Measurements from ENCODE around the gene RTEL1. TPM values are rescaled to one million over a fixed set of nuclear protein-coding genes. Genes with fewer than 3 reads are reported as not detected.

RTEL1 gene
- total RNA-seq, 1 donor from 2014 or later, result 20.2 TPM

- Mint-ChIP-seq H3K9me3 (ENCODE audit: unreplicated experiment) (no peaks in the 10 kb centered on the region), H3K36me3 (ENCODE audit: low read depth, unreplicated experiment) (no peaks in the 10 kb centered on the region), H3K4me1 (ENCODE audit: unreplicated experiment) (peaks cover 3% of the 10 kb centered on the region), H3K4me3 (ENCODE audit: unreplicated experiment) (no peak overlapping the region), H3K27ac (ENCODE audit: unreplicated experiment) (no peak overlapping the region), H3K27me3 (ENCODE audit: unreplicated experiment) (peaks cover 5% of the 10 kb centered on the region)
- no peak for TF ChIP-seq CTCF (IDR thresholded peaks at IDR 0.05; ENCODE audit: unreplicated experiment)
- DNase-seq (ENCODE audit: low spot score), result no peak
Observed at GRCh38 chr20:63687419-63688178, 29.5 kb downstream of the RTEL1 start.

GRCh38 chr20:63688228-63689045 lies 30.3 kb downstream of the RTEL1 start:
- no peak for TF ChIP-seq CTCF (IDR thresholded peaks at IDR 0.05; ENCODE audit: unreplicated experiment)
- no peak overlapping the region for H3K27ac Mint-ChIP-seq (ENCODE audit: unreplicated experiment)
- no peak overlapping the region for H3K4me3 Mint-ChIP-seq (ENCODE audit: unreplicated experiment)
- peaks cover 7% of the 10 kb centered on the region for H3K27me3 Mint-ChIP-seq (ENCODE audit: unreplicated experiment)
- H3K9me3 Mint-ChIP-seq (ENCODE audit: unreplicated experiment), result no peaks in the 10 kb centered on the region
- H3K4me1 Mint-ChIP-seq (ENCODE audit: unreplicated experiment), result peaks cover 3% of the 10 kb centered on the region
- no peaks in the 10 kb centered on the region for H3K36me3 Mint-ChIP-seq (ENCODE audit: low read depth, unreplicated experiment)
- DNase-seq (ENCODE audit: low spot score), result no peak

- H3K27me3 Mint-ChIP-seq (ENCODE audit: unreplicated experiment), result peaks cover 7% of the 10 kb centered on the region
- H3K27ac Mint-ChIP-seq (ENCODE audit: unreplicated experiment), result no peak overlapping the region
- no peaks in the 10 kb centered on the region for H3K9me3 Mint-ChIP-seq (ENCODE audit: unreplicated experiment)
- H3K36me3 Mint-ChIP-seq (ENCODE audit: low read depth, unreplicated experiment), result peaks cover 4% of the 10 kb centered on the region
- no peak for TF ChIP-seq CTCF (IDR thresholded peaks at IDR 0.05; ENCODE audit: unreplicated experiment)
- H3K4me1 Mint-ChIP-seq (ENCODE audit: unreplicated experiment), result peaks cover 3% of the 10 kb centered on the region
- no peak for DNase-seq (ENCODE audit: low spot score)
- no peak overlapping the region for H3K4me3 Mint-ChIP-seq (ENCODE audit: unreplicated experiment)
Observed at GRCh38 chr20:63689046-63690002, 31.2 kb downstream of the RTEL1 start.

GRCh38 chr20:63690003-63690897 lies 32.1 kb downstream of the RTEL1 start:
- DNase-seq (ENCODE audit: low spot score), result no peak
- Mint-ChIP-seq H3K27me3 (ENCODE audit: unreplicated experiment) (peaks cover 7% of the 10 kb centered on the region), H3K4me1 (ENCODE audit: unreplicated experiment) (peaks cover 3% of the 10 kb centered on the region), H3K27ac (ENCODE audit: unreplicated experiment) (no peak overlapping the region), H3K4me3 (ENCODE audit: unreplicated experiment) (no peak overlapping the region), H3K9me3 (ENCODE audit: unreplicated experiment) (no peaks in the 10 kb centered on the region), H3K36me3 (ENCODE audit: low read depth, unreplicated experiment) (peaks cover 4% of the 10 kb centered on the region)
- TF ChIP-seq CTCF (IDR thresholded peaks at IDR 0.05; ENCODE audit: unreplicated experiment), result no peak

All from endothelial cell (in vitro differentiated cells).